SK-N-SH (cell line): Measurements from ENCODE around the gene OR14I1. TPM values are rescaled to one million over a fixed set of nuclear protein-coding genes. Genes with fewer than 3 reads are reported as not detected.
A peak's percentile ranks its signal among the peaks of the same experiment; 100 is the strongest.

ENCODE experiments used
- CTCF ChIA-PET: fragments of 300-600, 350-600 bp; formaldehyde crosslinking; extraction: SDS; loops from one replicate; lab custom pipeline; 2021; lab: Yijun Ruan, JAX
- POLR2A ChIA-PET: fragments of 350-600 bp; sonication (Branson Sonifier 250); formaldehyde crosslinking; extraction: SDS; loops from one replicate; lab custom pipeline; 2020; ENCODE audit warnings: antibody characterized with exemption, inconsistent platforms; lab: Yijun Ruan, JAX
- DNase-seq: peaks from one replicate; pipeline ENCODE4 v3.0.0; 2012
- H2AFZ ChIP-seq: fragments of 200-600 bp; sonication (generic); 2 replicates; pipeline ENCODE4 v1.8.1; 2016; ENCODE audit warnings: antibody characterized with exemption, mild to moderate bottlenecking, low read depth
- H3F3A ChIP-seq: fragments of 200-600 bp; sonication (generic); replicated peaks from 2 replicates; pipeline ENCODE3; 2016; ENCODE audit warnings: antibody characterized with exemption, mild to moderate bottlenecking; ENCODE audit not compliant: insufficient read depth
- H3K27ac ChIP-seq, 2 experiments: fragments of 200-500 bp in 1 of 2; fragments of 200-600 bp in 1 of 2; sonication (Bioruptor generic) in 1 of 2; sonication (generic), shearing (Covaris generic) in 1 of 2; 2 replicates each; pipeline versions ENCODE4 v1.5.1 to v1.6.1; 2014 to 2016; ENCODE audit warnings: low read depth in 2 of 2, inconsistent platforms in 1 of 2, low read length in 1 of 2, mild to moderate bottlenecking in 1 of 2, mixed read lengths in 1 of 2
- H3K27me3 ChIP-seq: fragments of 200-600 bp; sonication (generic), shearing (Covaris generic); 2 replicates; pipeline ENCODE4 v1.6.1; 2016; ENCODE audit warnings: mixed run types; ENCODE audit not compliant: insufficient read depth
- H3K36me3 ChIP-seq, 2 experiments: fragments of 200-500 bp in 1 of 2; fragments of 200-600 bp in 1 of 2; sonication (Bioruptor generic) in 1 of 2; sonication (generic) in 1 of 2; replicated peaks in 1 of 2; 2 replicates each; pipeline versions ENCODE3 to v1.5.1; 2014 to 2016; ENCODE audit warnings: low read length in 1 of 2, mild to moderate bottlenecking in 1 of 2; ENCODE audit not compliant: insufficient read depth in 2 of 2, control insufficient read depth in 1 of 2
- H3K4me1 ChIP-seq, 2 experiments: fragments of 200-500 bp in 1 of 2; fragments of 200-600 bp in 1 of 2; sonication (Bioruptor generic) in 1 of 2; sonication (generic), shearing (Covaris generic) in 1 of 2; 2 replicates each; pipeline versions ENCODE4 v1.5.1 to v1.6.1; 2014 to 2016; ENCODE audit warnings: low read depth in 1 of 2, low read length in 1 of 2, mixed run types in 1 of 2; ENCODE audit not compliant: insufficient read depth in 2 of 2, control insufficient read depth in 1 of 2
- H3K4me2 ChIP-seq: fragments of 200-600 bp; sonication (generic), shearing (Covaris generic); 2 replicates; pipeline ENCODE4 v1.6.1; 2017; ENCODE audit warnings: mixed run types
- H3K4me3 ChIP-seq, 2 experiments: fragments of 200-500 bp in 1 of 2; fragments of 200-600 bp in 1 of 2; sonication (Bioruptor generic) in 1 of 2; sonication (generic), shearing (Covaris generic) in 1 of 2; 2 replicates each; pipeline versions ENCODE4 v1.5.1 to v1.8.1; 2014 to 2016; ENCODE audit warnings: low read depth in 2 of 2, inconsistent platforms in 1 of 2, low read length in 1 of 2, mild to moderate bottlenecking in 1 of 2, mixed read lengths in 1 of 2, moderate library complexity in 1 of 2
- H3K79me2 ChIP-seq: fragments of 200-600 bp; sonication (generic); 2 replicates; pipeline ENCODE4 v1.8.1; 2017; ENCODE audit warnings: mild to moderate bottlenecking; ENCODE audit not compliant: insufficient read depth
- H3K9ac ChIP-seq: fragments of 200-600 bp; sonication (generic); 2 replicates; pipeline ENCODE4 v1.6.1; 2017; ENCODE audit warnings: mixed run types
- H3K9me2 ChIP-seq: fragments of 200-600 bp; sonication (generic); 2 replicates; pipeline ENCODE4 v1.6.1; 2017; ENCODE audit warnings: mixed run types
- H3K9me3 ChIP-seq: fragments of 200-600 bp; sonication (generic); 2 replicates; pipeline ENCODE4 v1.6.1; 2017; ENCODE audit warnings: mixed run types, mild to moderate bottlenecking, moderate library complexity
- H4K20me1 ChIP-seq: fragments of 200-600 bp; sonication (generic); 2 replicates; pipeline ENCODE4 v1.6.1; 2017; ENCODE audit warnings: mild to moderate bottlenecking, mixed run types; ENCODE audit not compliant: insufficient read depth
- FOXJ3 ChIP-seq: sonication (generic); formaldehyde crosslinking; IDR thresholded peaks from 2 replicates; pipeline ENCODE4 v1.5.1; 2020; ENCODE audit warnings: mild to moderate bottlenecking, missing genetic modification reagents
- JUND ChIP-seq: IDR thresholded peaks from 2 replicates; pipeline ENCODE4 v1.4.0; 2012
- NFIC ChIP-seq: IDR thresholded peaks from 2 replicates; pipeline ENCODE4 v1.4.0; 2012; ENCODE audit warnings: borderline replicate concordance
- RCOR1 ChIP-seq: fragments of 150-350 bp; IDR thresholded peaks from 2 replicates; pipeline ENCODE4 v1.6.1; 2017; ENCODE audit warnings: antibody characterized with exemption, low read length
- TEAD4 ChIP-seq: IDR thresholded peaks from 2 replicates; pipeline ENCODE4 v1.4.0; 2012; ENCODE audit warnings: mild to moderate bottlenecking, borderline replicate concordance; ENCODE audit not compliant: insufficient read depth
- WGBS: methylation state at CpG from one replicate; pipeline ENCODE4 v1.1.6; 2017; ENCODE audit warnings: low lambda C conversion rate; 5-methylcytosine and 5-hydroxymethylcytosine counted together
- polyA plus RNA-seq, 3 experiments: library from polyadenylated mRNA; depleted of rRNA; stranded (reverse); fragments of >200 nt; gene quantifications; 2 replicates each; pipeline ENCODE4 v1.2.3, GENCODE V29; 2012
- TF ChIP-seq, protein P1 (sequence below): fragments of 200-600 bp; sonication (generic); IDR thresholded peaks from 2 replicates; pipeline ENCODE4 v1.6.1; 2017; ENCODE audit warnings: antibody characterized with exemption, mild to moderate bottlenecking, moderate library complexity
- TF ChIP-seq, protein P2 (sequence below): fragments of 150-350 bp; IDR thresholded peaks from 2 replicates; pipeline ENCODE4 v1.6.1; 2017; ENCODE audit warnings: antibody characterized with exemption, low read length, low read depth, borderline replicate concordance
- TF ChIP-seq, protein P3 (sequence below): IDR thresholded peaks from 2 replicates; pipeline ENCODE4 v1.6.1; 2012; ENCODE audit warnings: mild to moderate bottlenecking, low read depth, low read length, moderate library complexity
- TF ChIP-seq, protein P4 (sequence below): IDR thresholded peaks from 2 replicates; pipeline ENCODE4 v1.4.0; 2012; ENCODE audit warnings: low read depth, borderline replicate concordance

The OR14I1 gene
- polyA plus RNA-seq, 1 of the 3 experiments (the other 2 are of a cell fraction) = not detected

DNA sequence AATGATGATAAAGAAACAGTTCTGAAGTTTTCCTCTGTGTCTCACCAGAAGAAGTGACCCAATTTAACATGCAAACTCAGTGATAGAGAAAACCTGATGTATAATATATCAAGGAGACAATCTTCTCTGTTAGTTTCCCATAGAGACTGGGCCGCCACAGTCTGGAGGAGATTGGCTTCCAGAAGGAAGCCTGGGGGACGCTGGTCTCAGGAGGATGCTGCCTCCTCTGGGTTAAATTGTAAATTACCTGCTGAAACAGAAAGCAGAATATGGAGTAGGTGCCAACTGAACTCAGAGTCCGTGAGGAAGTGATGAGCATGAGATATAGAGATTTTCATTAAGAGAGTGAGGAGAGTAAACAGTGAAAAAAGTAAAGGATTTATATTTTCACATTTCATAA, 15.8 kb downstream of the OR14I1 start:
- DNase-seq = peak; percentile 14
- ChIA-PET CTCF (no interaction called here), POLR2A (no interaction called here)
- H3F3A ChIP-seq = no peaks in the 10 kb centered on the region
- no peak overlapping the region for H3K27ac ChIP-seq
- TF ChIP-seq, protein P1, sequence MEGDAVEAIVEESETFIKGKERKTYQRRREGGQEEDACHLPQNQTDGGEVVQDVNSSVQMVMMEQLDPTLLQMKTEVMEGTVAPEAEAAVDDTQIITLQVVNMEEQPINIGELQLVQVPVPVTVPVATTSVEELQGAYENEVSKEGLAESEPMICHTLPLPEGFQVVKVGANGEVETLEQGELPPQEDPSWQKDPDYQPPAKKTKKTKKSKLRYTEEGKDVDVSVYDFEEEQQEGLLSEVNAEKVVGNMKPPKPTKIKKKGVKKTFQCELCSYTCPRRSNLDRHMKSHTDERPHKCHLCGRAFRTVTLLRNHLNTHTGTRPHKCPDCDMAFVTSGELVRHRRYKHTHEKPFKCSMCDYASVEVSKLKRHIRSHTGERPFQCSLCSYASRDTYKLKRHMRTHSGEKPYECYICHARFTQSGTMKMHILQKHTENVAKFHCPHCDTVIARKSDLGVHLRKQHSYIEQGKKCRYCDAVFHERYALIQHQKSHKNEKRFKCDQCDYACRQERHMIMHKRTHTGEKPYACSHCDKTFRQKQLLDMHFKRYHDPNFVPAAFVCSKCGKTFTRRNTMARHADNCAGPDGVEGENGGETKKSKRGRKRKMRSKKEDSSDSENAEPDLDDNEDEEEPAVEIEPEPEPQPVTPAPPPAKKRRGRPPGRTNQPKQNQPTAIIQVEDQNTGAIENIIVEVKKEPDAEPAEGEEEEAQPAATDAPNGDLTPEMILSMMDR = peak; percentile 37; the same call in 1 of the 2 replicates
- TF ChIP-seq NFIC = no peak
- H3K9me3 ChIP-seq = no peaks in the 10 kb centered on the region
- no peaks in the 10 kb centered on the region for H3K4me1 ChIP-seq
- H4K20me1 ChIP-seq = no peaks in the 10 kb centered on the region
- H3K4me2 ChIP-seq = no peak overlapping the region
- no peaks in the 10 kb centered on the region for H3K36me3 ChIP-seq
- peak overlapping the region; percentile 67 for H2AFZ ChIP-seq
- H3K79me2 ChIP-seq = no peaks in the 10 kb centered on the region
- no peak overlapping the region for H3K4me3 ChIP-seq
- H3K9ac ChIP-seq = no peak overlapping the region
- no peaks in the 10 kb centered on the region for H3K9me2 ChIP-seq
- H3K27me3 ChIP-seq = peaks cover 3% of the 10 kb centered on the region; the same call in 1 of the 2 replicates
- WGBS = 1% methylated on average over 3 of the region's 3 CpGs

DNA sequence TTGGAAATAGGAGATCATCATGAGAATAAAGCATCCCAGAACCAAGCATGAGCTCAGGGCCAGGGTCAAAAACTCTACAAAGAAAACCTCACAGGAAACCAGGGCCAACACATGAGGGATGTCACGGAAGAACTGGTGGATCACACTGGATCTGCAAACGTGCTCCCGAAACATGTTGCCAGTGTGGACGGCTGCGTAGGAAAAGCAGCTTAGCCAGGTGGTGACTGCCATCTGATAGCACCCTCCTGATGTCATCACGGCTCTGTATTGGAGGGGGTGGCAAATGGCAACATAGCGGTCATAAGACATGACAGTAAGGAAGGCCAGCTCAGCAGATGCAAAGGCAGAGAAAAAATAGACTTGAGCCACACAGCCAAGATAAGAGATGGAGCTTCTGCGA, 20.9 kb downstream of the OR14I1 start:
- no peak for TF ChIP-seq RCOR1
- TF ChIP-seq, protein P2, sequence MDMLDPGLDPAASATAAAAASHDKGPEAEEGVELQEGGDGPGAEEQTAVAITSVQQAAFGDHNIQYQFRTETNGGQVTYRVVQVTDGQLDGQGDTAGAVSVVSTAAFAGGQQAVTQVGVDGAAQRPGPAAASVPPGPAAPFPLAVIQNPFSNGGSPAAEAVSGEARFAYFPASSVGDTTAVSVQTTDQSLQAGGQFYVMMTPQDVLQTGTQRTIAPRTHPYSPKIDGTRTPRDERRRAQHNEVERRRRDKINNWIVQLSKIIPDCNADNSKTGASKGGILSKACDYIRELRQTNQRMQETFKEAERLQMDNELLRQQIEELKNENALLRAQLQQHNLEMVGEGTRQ = no peak
- TF ChIP-seq, protein P3, sequence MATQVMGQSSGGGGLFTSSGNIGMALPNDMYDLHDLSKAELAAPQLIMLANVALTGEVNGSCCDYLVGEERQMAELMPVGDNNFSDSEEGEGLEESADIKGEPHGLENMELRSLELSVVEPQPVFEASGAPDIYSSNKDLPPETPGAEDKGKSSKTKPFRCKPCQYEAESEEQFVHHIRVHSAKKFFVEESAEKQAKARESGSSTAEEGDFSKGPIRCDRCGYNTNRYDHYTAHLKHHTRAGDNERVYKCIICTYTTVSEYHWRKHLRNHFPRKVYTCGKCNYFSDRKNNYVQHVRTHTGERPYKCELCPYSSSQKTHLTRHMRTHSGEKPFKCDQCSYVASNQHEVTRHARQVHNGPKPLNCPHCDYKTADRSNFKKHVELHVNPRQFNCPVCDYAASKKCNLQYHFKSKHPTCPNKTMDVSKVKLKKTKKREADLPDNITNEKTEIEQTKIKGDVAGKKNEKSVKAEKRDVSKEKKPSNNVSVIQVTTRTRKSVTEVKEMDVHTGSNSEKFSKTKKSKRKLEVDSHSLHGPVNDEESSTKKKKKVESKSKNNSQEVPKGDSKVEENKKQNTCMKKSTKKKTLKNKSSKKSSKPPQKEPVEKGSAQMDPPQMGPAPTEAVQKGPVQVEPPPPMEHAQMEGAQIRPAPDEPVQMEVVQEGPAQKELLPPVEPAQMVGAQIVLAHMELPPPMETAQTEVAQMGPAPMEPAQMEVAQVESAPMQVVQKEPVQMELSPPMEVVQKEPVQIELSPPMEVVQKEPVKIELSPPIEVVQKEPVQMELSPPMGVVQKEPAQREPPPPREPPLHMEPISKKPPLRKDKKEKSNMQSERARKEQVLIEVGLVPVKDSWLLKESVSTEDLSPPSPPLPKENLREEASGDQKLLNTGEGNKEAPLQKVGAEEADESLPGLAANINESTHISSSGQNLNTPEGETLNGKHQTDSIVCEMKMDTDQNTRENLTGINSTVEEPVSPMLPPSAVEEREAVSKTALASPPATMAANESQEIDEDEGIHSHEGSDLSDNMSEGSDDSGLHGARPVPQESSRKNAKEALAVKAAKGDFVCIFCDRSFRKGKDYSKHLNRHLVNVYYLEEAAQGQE = no peak
- TF ChIP-seq JUND = no peak
- TF ChIP-seq FOXJ3 (CRISPR knock-in tag) = no peak
- TF ChIP-seq, protein P4, sequence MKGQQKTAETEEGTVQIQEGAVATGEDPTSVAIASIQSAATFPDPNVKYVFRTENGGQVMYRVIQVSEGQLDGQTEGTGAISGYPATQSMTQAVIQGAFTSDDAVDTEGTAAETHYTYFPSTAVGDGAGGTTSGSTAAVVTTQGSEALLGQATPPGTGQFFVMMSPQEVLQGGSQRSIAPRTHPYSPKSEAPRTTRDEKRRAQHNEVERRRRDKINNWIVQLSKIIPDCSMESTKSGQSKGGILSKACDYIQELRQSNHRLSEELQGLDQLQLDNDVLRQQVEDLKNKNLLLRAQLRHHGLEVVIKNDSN = no peak
- no peak for TF ChIP-seq TEAD4
- Histone ChIP-seq H3K9ac (no peak overlapping the region), H3F3A (peaks cover 2% of the 10 kb centered on the region), H3K27me3 (peaks cover 5% of the 10 kb centered on the region; the same call in 1 of the 2 replicates), H3K4me1 (no peaks in the 10 kb centered on the region), H3K4me2 (no peak overlapping the region), H4K20me1 (no peaks in the 10 kb centered on the region), H3K27ac (no peak overlapping the region), H2AFZ (no peak overlapping the region), H3K9me3 (no peaks in the 10 kb centered on the region), H3K79me2 (no peaks in the 10 kb centered on the region), H3K36me3 (no peaks in the 10 kb centered on the region), H3K9me2 (no peaks in the 10 kb centered on the region), H3K4me3 (no peak overlapping the region)
- ChIA-PET POLR2A (no interaction called here), CTCF (interaction anchor here (1.3 kb wide), 1 partner anchor 22 kb away, joined by 4 read pairs; no protein-coding TSS in a partner anchor)
- DNase-seq = no peak
- 0% methylated on average over 7 of the region's 8 CpGs for WGBS
